Stimulated activated CD8-positive, alpha-beta memory T cell treated with anti-CD3 and anti-CD28 coated beads, Interleukin-7, amount 100 ng/mL, for 4 hours (primary cell): ENCODE measurements around the gene LYPLAL1.
"Not testable (repeated sequence)": the region's sequence is repeated elsewhere in the genome, so short reads cannot be mapped to it uniquely, and the experiment has no call there.

Experiments used
- DNase-seq, 2 donors: peaks; one replicate each; pipeline ENCODE4 v3.0.0-alpha.2; 2020; ENCODE audit warnings: low read depth in 2 of 2

LYPLAL1 gene

DNA sequence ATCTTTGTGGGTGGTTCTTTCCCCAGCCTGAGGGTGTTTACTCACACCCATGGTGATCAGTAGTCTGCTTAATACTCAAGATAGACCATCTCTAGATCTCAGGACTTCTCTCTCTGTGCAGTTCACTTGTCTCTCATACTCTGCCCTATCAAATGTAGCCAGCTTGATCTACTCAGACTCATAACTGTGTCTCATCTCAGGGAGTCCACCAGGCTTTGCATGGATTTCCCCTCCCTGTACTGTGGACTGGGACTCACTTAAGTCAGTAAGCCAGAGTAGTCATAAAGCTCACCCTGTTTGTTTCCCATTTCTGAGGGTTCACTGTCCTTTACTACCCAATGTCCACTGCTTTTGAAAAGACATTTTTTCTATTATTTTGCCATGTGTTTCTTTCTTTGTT is 41.8 kb downstream of the LYPLAL1 start:
- DNase-seq = no peak

DNA sequence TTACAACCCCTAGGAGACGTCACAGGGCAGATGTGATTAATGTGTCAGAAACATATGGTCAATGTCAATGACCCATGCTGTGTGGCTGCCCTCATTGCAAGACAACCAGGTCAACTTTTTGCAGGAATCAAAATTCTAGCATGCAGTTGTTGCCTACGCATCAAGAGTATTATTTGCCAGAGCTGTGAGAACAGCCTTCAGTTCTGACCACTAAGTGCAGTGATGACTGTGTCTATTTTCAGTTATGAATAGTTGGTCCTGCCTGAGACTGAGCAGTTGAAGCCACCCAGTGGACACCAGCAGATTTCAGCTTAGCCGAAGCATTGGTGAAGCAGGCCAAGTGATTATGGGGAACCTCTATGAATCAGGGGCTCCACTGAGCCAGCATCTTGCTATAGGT is 47.3 kb downstream of the LYPLAL1 start:
- DNase-seq = no peak

DNA sequence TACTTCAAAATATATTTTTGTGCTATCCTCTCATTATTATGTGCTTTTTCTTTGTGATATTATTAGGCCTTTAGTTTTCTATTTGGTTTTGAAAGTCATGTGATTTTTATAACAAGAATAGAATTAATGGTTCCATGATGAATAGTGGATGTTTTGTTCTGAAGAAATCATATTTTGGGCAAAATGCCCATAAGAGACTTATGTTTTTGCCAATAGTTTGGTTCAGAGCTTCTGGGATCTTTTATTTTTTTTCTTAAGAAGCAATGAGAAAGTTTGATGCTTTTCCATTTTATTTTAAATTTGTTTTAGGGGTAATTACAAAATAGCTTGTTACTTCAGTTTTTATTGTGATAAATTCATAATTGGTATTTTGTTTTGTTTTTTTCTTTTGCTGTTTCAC is 49.8 kb downstream of the LYPLAL1 start:
- no peak for DNase-seq

DNA sequence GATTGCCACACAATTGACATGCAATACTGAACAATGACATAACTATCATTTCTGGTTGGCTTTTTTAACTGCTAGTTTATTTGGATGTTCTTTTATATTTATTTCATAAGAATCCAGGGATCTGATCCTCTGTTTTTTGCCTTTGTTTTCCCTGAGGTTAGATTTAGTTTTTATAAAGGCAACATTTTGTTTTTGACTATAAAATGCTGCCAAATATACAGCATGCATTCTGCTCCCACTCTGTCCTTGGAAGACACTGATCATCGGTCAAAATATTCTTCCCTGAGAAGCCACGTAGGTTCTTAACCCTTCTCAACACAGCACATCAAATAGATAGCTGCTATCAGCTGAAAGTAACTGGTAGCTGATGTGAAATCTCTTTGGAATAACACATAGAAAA is 52.5 kb downstream of the LYPLAL1 start:
- no peak for DNase-seq

DNA sequence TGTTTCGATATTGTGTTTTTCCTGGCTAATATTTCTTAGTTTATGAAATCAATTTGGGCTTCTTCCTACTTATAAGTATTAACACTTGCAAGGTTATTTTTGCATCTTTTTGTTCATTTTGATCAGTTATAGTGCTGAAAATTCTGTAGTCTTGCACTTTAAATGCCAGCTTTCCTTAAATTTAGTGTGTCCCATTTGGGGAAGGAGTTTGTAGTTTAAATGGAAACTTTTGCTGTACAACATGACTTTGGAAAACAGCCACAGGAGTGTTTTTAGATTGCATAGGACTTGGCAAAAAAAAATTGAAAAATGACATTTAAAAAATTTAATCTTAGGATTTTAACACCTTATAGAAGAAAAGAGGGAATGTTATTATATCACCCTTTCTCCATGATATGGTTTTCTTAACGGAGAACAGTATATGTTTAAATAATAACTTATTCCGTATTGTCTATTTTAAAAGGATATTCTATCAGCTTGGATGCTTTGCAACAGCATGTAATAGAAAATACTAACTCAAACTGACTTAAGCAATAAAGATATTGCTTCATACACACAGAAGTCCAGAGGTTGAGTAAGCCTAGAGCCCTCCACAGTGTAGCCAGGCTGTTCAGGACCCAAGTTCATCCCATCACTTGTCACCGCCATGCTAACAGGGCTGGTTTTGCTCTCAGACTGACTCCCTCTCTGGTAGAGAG is 53.8 kb downstream of the LYPLAL1 start:
- no peak for DNase-seq

DNA sequence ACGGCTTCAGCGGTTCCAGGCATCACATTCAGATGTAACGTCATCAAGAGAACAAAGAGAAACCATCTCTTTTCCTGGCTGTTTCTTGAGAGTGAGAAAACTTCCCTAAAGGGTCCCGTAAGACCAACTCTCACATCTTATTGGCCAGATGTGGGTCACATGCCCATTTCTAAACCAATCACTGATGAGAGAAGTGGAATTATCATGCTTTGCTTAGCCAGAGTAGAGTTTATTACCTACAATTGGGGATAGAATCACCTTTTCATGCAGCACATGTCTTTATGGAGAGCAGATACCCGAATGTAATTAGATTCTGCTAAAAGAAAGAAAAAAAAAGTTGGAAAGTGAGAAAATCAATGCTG is 54.4 kb downstream of the LYPLAL1 start:
- DNase-seq = no peak

DNA sequence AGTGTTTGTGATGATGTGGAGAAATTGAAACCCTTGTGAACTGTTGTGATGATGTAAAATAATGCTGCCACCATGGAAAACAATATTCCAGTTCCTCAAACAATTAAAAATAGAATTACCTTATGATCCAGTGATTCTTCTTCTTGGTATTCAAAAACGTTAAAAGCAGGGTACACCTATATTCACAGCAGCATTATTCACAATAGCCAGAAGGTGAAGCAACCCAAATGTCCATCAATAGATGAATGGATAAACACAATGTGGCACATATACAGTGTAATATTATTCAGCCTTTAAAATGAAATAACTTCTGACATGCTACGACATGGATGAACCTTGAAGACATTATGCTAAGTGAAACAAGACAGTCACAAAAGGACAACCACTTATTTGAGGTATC is 59.2 kb downstream of the LYPLAL1 start:
- DNase-seq = no peak

DNA sequence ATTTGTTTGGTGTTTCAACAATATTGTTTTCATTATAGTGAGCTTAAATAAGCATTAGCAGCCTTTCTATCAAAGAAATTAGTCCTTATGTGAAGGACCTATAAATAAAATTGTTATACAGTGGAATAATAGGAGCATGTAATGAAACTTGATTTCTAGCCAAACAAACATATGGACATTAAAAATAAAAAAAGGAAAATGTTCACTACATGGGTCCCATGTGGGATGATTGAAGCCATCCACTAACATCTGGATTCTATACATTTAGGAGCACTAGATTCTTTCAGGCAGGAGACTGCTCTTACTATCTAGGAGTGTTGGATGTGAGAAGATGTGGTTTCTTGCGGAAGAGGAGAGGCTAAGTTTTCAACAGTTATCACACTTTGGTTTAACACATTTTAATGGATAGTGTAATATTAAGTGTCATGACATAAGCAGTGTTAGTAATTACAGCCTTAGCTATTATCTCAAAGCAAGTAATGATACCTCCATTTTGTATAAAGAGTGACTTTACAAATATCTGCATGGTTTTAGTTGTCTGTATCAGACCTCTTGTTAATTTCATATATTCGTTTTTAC is 62.3 kb downstream of the LYPLAL1 start:
- no peak for DNase-seq

DNA sequence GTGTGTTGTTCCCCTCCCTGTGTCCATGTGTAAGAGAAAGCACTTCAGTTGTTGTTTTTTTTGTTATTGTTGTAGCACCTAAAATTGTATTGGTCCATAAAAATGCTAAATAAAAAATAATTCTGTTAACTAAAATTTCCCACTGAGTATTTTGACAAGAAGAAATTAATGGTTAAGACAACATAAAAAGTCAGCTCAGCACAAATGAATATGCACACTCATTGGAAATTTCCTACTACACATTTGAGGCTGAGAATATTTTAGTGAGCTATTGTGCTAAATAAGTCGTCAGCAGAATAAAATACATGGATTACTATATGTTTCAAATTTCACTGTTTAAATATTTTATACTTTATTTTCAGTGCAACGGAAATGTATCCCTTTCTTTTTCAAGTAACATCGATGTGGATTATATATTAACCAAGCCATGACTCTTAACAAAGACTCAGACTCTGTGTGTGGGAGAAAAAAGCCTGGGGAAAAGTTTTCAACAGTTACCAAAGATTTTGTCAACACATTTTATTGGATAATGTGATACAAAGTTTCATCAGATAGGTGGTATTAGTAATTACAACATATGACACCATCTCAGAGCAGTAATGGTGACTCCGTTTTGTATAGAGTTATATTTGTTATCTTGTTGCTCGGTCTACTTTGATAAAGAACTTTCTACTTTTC is 63.4 kb downstream of the LYPLAL1 start:
- DNase-seq = no peak

DNA sequence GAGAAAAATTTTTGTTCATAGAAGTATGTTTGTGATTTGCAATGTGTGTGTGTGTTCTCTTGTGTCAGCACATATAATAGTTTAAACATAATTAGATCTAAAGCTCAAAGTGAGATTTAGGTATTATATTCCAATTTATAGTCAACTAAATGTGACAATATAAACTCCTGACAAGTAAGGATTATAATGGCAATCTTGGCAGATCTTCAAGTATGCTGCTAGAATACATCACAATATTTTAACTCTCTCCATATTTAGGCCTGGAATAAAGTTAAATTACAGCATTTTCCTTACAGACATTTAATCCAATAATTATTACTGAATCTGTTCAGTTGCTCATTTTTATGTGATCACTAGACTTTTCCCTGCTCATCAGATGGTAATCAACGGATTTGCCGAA is 65.8 kb downstream of the LYPLAL1 start:
- no peak for DNase-seq

DNA sequence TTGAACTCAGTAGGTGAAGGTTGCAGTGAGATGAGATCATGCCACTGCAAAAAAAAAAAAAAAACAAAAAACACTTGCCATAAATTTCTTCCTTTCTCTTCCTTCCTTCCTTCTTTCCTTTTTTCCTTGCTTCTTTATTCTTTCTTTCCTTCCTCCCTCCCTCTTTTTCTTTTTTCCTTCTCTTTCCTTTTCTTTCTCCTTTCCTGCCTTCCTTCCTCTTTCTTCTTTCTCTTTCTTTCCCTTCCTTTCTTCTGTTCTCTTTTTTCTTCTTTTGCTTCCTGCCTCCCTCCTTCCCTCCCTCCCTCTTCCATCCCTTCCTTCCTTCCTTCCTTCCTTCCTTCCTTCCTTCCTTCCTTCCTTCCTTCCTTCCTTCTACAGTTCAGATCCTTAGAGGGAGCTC is 71.2 kb downstream of the LYPLAL1 start:
- DNase-seq = no peak

DNA sequence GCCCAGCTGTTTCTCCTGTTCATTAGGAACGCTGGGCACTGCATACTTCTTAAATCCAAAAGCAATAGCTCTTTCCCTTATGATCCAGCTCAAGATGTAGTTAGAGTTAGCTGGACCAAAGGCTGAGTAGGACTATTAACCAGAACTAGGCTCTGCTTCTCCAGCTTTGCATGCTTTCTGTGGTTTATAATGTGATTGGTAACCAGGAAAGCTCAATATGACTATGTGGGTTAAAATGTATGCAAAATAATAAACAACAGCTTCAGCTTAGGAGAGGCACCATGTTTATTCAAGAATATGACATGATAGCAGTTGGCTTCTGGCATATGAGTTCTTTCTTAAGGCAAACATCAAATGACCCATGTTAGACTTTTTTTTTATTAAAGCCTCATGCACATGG is 73.8 kb downstream of the LYPLAL1 start:
- no peak for DNase-seq

DNA sequence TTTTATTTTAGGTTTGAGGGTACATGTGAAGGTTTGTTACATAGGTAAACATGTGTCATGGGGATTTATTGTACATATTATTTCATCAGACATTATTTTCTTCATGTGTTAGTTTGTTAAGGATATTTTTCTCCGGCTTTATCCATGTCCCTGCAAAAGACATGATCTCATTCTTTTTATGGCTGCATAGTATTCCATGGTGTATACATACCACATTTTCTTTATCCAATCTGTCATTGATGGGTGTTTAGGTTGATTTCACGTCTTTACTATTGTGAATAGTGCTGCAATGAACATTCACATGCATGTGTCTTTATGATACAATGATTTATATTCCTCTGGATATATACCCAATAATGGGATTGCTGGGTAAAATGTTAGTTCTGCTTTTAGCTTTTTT is 76.8 kb downstream of the LYPLAL1 start:
- DNase-seq = not testable (repeated sequence)

DNA sequence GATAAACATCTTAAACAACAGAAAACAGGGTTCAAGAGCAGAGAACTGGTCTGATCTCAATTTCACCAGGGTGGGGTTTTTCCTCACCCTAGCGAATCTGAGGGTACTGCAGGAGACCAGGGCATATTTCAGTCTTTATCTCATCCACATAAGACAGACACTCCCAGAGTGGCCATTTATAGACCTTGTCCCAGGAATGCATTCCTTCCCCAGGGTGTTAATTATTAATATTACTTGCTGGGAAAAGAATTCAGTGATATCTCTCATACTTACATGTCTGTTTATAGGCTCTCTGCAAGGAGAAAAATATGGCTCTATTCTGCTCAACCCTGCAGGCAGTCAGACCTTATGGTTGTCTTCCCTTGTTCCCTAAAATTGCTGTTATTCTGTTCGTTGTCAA is 84.1 kb downstream of the LYPLAL1 start:
- no peak for DNase-seq

DNA sequence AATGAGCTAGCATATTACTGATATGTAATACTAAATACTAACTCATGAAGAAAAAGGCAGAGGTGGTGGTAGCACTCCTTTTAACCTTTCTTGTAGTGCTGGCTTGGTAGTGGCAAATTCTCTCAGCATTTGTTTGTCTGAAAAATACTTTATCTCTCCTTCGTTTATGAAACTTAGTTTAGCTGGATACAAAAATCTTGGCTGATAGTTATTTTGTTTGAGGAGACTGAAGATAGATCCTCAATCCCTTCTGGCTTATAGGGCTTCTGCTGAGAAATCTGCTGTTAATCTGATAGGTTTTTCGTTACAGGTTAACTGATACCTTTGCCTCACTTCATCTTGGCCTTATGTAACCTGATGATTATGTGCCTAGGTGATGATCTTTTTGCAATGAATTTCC is 87.8 kb downstream of the LYPLAL1 start:
- DNase-seq = no peak
